ENCODE data around the gene CD82.

CD82 gene

GRCh38 chr11:44600839-44601383 lies 35.4 kb downstream of the CD82 start:
- no peak for TF ChIP-seq CTCF (conservative IDR thresholded peaks at IDR 0.05)
- no peak overlapping the region for H3K27ac ChIP-seq

- TF ChIP-seq CTCF (conservative IDR thresholded peaks at IDR 0.05): no peak
- H3K27ac ChIP-seq: no peak overlapping the region
Measured at GRCh38 chr11:44601471-44602370, 36.3 kb downstream of the CD82 start.

GRCh38 chr11:44602891-44603310 lies 37.4 kb downstream of the CD82 start:
- H3K27ac ChIP-seq: no peak overlapping the region
- no peak for TF ChIP-seq CTCF (conservative IDR thresholded peaks at IDR 0.05)

GRCh38 chr11:44604171-44604581 lies 38.7 kb downstream of the CD82 start:
- H3K27ac ChIP-seq: no peak overlapping the region
- TF ChIP-seq CTCF (conservative IDR thresholded peaks at IDR 0.05): no peak

GRCh38 chr11:44605068-44605708 lies 39.7 kb downstream of the CD82 start:
- no peak for TF ChIP-seq CTCF (conservative IDR thresholded peaks at IDR 0.05)
- no peak overlapping the region for H3K27ac ChIP-seq

- H3K27ac ChIP-seq: no peak overlapping the region
- TF ChIP-seq CTCF (conservative IDR thresholded peaks at IDR 0.05): no peak
Measured at GRCh38 chr11:44605965-44606364, 40.5 kb downstream of the CD82 start.

- TF ChIP-seq CTCF (conservative IDR thresholded peaks at IDR 0.05): no peak
- no peak overlapping the region for H3K27ac ChIP-seq
Measured at GRCh38 chr11:44606472-44606871, 41.0 kb downstream of the CD82 start.

Measured in VCaP (cell line).